DOHH2 (cell line): Measurements from ENCODE around the gene ANKRD6.

Experiments
- EZH2phosphoT487 ChIP-seq: fragments of 200-600 bp; sonication (generic); IDR thresholded peaks from 2 replicates; pipeline ENCODE4 v1.6.1; 2017; ENCODE audit warnings: borderline replicate concordance, mild to moderate bottlenecking, antibody characterized with exemption, low read length, moderate library complexity, mixed read lengths
- TF ChIP-seq, protein P1 (sequence below): fragments of 200-600 bp; sonication (generic); IDR thresholded peaks from one replicate; pipeline ENCODE4 v1.5.1; 2014; ENCODE audit warnings: antibody characterized with exemption, mild to moderate bottlenecking, low read depth, low read length; ENCODE audit not compliant: poor library complexity, severe bottlenecking

DNA sequence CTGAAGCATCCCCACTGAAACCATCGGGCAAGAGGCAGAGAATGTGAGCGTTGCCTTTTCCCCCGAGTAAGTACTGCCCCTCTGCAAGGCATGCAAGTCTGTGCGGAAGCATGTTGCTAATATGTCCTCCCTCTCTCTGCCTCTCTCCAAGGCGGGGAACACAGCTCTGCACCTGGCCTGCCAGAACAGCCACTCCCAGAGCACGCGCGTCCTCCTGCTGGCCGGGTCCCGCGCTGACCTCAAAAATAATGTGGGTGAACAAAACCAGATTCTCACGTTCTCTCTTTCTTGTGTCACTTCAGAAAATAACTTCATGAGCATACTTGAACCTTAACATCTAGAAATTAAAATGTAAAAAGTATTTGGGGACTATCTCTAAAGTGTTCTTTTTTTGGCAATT lies 179.2 kb downstream of the ANKRD6 start:
- TF ChIP-seq, protein P1, sequence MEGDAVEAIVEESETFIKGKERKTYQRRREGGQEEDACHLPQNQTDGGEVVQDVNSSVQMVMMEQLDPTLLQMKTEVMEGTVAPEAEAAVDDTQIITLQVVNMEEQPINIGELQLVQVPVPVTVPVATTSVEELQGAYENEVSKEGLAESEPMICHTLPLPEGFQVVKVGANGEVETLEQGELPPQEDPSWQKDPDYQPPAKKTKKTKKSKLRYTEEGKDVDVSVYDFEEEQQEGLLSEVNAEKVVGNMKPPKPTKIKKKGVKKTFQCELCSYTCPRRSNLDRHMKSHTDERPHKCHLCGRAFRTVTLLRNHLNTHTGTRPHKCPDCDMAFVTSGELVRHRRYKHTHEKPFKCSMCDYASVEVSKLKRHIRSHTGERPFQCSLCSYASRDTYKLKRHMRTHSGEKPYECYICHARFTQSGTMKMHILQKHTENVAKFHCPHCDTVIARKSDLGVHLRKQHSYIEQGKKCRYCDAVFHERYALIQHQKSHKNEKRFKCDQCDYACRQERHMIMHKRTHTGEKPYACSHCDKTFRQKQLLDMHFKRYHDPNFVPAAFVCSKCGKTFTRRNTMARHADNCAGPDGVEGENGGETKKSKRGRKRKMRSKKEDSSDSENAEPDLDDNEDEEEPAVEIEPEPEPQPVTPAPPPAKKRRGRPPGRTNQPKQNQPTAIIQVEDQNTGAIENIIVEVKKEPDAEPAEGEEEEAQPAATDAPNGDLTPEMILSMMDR = no peak
- TF ChIP-seq EZH2phosphoT487 = no peak
